ENCODE results near the gene HLA-DPB1.

Gene HLA-DPB1

GRCh38 chr6:33078442-33078841 is 2.7 kb downstream of the HLA-DPB1 start:
- H3K4me3 ChIP-seq (ENCODE audit: low read depth, low read length): peak overlapping the region; percentile 54

GRCh38 chr6:33078919-33079521 is 3.2 kb downstream of the HLA-DPB1 start:
- H3K4me3 ChIP-seq (ENCODE audit: low read depth, low read length): peak overlapping the region; percentile 36
- TF ChIP-seq CTCF (IDR thresholded peaks at IDR 0.05; ENCODE audit: borderline replicate concordance, insufficient read depth, low read depth, low read length): no peak

More at GRCh38 chr6:33078442-33078841, 2.7 kb downstream of the HLA-DPB1 start:
- TF ChIP-seq CTCF (IDR thresholded peaks at IDR 0.05; ENCODE audit: borderline replicate concordance, insufficient read depth, low read depth, low read length): no peak

GRCh38 chr6:33079580-33079979 is 3.8 kb downstream of the HLA-DPB1 start:
- H3K4me3 ChIP-seq (ENCODE audit: low read depth, low read length): no peak overlapping the region
- TF ChIP-seq CTCF (IDR thresholded peaks at IDR 0.05; ENCODE audit: borderline replicate concordance, insufficient read depth, low read depth, low read length): no peak

GRCh38 chr6:33080127-33081089 is 4.6 kb downstream of the HLA-DPB1 start:
- TF ChIP-seq CTCF (IDR thresholded peaks at IDR 0.05; ENCODE audit: borderline replicate concordance, insufficient read depth, low read depth, low read length): no peak
- H3K4me3 ChIP-seq (ENCODE audit: low read depth, low read length): no peak overlapping the region

- H3K4me3 ChIP-seq (ENCODE audit: low read depth, low read length): no peak overlapping the region
- no peak for TF ChIP-seq CTCF (IDR thresholded peaks at IDR 0.05; ENCODE audit: borderline replicate concordance, insufficient read depth, low read depth, low read length)
Observed at GRCh38 chr6:33081098-33081824, 5.5 kb downstream of the HLA-DPB1 start.

- H3K4me3 ChIP-seq (ENCODE audit: low read depth, low read length): no peak overlapping the region
- TF ChIP-seq CTCF (IDR thresholded peaks at IDR 0.05; ENCODE audit: borderline replicate concordance, insufficient read depth, low read depth, low read length): peak; percentile 59
Observed at GRCh38 chr6:33082702-33083101, 6.9 kb downstream of the HLA-DPB1 start.

Measured in GM12875 (cell line).